Colon (tissue), 2 donors: ENCODE results near the gene SIRT2.
A peak's percentile ranks its signal among the peaks of the same experiment; 100 is the strongest.
"Not testable (repeated sequence)": the region's sequence is repeated elsewhere in the genome, so short reads cannot be mapped to it uniquely, and the experiment has no call there.

Experiments used
- FAIRE-seq: peaks from 2 replicates; lab custom pipeline; 2012; peaks lifted over from hg19 to GRCh38; lab: Jason Lieb, UNC
- donor health status: control.
- donor health status: control.

The SIRT2 gene

DNA sequence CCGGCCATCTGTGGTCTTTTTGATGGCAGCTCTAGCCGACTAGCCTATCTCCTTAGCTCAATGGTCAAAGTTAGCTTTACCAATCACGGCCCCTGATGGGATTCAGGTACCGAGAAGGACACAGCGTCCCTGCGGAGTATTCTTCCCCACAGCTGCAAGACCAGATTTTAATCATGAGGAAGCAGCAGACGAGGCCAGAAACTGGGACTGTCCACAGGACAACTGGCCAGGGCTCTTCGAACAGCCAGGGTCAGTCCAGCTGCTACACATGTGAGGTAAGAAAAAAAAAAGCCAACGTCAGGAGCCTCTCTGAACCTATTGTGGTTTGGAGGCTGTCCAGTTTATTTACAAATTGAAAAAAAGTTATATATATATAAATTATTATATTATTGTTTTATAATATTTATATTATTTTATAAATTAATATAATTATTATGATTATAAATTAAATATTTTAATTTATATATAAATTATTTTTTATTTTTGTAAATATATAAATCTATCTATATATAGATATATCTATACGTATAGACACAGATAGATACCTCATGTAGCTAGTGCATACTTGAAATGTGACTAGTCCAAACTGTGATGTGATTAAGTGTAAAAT, 32.1 kb downstream of the SIRT2 start:
- peak; percentile 66 for FAIRE-seq

GRCh38 chr19:38862321-38863059, 36.9 kb downstream of the SIRT2 start:
- no peak for FAIRE-seq

- peak; percentile 92 for FAIRE-seq
Observed at GRCh38 chr19:38861368-38861767, 38.0 kb downstream of the SIRT2 start.

DNA sequence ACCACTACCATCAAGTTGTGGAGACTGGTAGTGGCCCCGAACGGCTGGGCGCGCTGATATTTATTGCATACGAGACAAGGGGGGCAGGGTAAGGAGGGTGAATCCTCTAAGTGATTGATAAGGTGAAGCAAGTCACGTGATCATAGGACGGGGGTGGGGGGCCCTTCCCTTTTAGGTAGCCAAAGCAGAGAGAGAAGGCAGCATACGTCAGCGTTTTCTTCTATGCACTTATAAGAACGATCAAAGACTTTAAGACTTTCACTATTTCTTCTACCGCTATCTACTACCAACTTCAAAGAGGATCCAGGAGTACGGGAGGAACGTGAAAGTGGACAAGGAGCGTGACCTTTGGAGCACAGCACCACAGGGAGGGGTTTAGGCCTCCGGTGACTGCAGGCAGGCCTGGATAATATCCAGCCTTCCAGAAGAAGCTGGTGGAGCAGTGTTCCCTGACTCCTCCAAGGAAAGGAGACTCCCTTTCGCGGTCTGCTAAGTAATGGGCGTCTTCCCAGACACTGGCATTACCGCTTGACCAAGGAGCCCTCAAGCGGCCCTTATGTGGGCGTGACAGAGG, 39.7 kb downstream of the SIRT2 start:
- FAIRE-seq = not testable (repeated sequence)

DNA sequence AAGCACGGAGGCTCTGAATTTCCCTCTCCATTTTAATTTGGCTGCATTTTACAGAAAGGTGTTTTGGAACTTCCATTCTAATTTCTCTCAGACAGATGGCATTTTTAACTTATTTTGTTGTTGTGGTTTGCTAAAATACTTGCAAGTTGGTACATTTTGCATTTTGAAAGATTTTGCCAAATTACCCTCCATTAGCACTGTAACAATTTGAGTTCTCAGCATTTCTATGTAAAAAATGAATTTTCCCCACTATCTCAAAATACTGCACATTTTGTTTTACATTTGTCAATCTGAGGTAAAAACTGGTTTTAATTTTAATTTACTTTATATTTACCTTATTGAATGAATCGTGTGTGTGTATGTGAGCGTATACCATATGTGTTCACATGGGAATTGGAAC, 42.6 kb downstream of the SIRT2 start:
- FAIRE-seq = no peak

GRCh38 chr19:38855751-38856150, 43.7 kb downstream of the SIRT2 start:
- FAIRE-seq = not testable (repeated sequence)

DNA sequence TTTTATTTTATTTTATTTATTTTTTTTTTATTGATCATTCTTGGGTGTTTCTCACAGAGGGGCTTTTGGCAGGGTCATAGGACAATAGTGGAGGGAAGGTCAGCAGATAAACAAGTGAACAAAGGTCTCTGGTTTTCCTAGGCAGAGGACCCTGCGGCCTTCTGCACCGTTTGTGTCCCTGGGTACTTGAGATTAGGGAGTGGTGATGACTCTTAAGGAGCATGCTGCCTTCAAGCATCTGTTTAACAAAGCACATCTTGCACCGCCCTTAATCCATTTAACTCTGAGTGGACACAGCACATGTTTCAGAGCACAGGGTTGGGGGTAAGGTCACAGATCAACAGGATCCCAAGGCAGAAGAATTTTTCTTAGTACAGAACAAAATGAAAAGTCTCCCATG, 44.5 kb downstream of the SIRT2 start:
- FAIRE-seq = not testable (repeated sequence)

DNA sequence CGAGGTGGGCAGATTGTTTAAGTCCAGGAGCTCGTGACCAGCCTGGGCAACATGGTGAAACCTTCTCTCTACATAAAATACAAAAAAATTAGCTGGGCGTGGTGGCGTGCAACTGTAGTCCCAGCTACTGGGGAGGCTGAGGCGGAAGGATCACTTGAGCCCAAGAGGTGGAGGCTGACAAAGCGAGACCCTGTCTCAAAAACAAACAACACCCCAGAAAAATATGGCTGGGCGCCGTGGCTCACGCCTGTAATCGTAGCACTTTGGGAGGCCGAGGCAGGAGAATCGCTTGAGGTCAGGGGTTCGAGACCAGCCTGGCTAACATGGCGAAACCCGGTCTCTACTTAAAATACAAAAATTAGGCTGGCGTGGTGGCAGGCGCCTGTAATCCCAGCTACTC, 46.2 kb downstream of the SIRT2 start:
- no peak for FAIRE-seq

- no peak for FAIRE-seq
Observed at GRCh38 chr19:38852231-38853044, 47.0 kb downstream of the SIRT2 start.

DNA sequence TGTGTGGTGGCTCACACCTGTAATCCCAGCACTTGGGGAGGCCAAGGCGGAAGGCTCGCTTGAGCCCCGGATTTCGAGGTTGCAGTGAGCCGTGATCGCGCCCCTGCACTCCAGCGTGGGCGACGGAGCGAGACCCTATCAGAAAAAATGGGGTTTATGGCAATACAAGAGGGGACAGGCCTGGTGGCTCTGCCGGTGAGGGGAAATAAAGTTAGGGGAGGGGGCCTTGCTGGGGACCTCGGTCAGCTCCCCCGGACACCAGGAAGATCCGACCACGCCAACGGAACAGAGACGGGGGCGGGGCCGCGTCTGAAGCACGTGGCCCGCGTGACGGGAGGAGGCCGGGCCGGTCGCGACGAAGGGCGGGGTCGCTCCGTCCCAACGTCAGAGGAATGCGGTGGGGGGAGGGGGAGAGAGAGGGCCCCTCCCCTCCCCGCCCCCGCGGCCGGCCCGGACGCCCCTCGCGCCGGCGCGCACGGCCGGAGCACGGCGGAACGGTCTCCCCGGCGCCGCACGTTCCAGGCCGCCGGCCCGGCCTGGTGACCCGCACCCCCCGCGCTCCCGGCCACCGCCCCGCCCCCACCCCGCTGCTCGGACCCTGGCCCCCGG, 47.7 kb downstream of the SIRT2 start:
- no peak for FAIRE-seq

DNA sequence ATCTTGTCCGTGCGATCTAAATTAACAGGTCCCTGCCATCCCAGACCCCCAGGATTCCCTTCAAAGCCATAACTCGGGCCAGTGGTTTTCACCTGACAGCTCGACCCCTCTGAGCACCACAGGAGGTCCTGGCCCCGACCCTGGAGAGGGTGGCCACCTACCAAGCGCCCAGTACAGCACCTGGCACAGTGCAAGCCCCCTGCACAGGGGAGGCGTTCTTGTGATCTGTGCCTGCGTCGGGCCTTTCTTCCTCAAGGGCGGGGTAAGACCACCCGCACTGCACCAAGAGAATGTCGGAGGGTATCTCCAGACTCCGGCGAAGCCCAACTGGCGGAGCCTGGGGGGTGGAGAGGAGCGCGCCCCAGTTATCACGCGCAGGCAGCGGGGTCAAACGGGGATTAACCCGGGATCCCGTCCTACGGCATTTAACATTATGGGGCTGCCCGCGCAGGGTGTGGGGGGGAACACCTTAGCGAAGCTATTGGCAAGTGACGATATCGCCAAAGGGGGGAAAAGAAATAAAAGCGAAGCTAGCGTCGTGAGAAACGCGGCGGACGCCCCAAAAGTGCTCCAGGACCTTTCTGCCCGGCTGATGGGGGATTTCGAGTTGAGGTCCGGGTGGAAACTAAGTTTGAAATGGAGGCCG, 48.3 kb downstream of the SIRT2 start:
- FAIRE-seq = no peak

DNA sequence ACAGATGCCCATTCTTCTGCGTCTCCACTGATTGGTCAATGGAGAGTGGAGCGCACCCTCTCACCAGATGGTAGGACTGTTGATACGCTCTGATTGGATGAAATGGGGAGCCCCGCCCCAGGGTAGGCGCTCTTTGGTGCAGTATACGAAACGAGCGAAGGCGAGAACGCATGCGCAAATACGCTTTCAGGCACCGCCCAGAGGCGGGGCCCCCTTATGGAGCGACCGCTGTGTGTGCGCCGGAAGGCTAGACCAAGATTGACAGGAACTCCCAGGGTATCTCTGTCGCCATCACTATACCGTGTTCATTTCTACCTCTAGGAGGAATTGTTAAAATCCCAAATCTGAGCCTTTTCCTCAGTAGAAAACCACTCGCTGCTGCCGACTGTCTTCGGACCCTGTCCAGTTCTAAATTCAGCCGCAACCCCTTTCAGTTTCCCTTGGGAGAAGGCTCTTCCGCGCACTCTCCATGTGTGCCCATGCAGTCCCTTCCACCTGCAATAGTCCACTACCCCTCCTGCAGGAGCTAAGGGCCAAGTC, 48.9 kb downstream of the SIRT2 start:
- FAIRE-seq = peak; percentile 98

DNA sequence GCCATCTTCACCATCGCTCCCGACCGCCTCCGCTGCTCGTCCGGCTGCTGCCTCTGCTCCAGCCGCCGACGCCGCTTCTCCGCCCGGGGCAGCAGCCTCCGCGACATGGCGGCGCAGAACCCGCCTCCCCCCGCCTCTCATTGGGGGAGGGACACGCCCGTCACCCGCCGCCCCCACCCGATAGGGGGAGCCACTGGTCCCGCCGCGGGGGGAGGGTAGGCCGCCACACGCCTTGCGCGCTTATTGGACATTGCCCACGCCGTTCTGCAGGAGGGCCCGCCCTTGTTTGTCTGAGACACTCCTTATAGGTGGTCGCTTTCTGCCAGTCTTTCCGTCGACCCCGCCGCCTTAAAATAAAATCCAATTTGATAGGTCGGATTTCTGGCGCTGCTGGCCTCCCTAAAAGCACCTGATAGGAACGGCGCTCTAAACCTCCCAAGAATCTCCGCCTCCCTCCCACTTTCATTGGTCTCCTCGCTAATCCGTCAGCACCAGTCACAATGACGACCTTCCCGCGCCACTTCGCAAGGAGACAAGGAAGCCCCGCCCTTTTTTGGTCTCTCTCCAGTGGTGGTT, 49.5 kb downstream of the SIRT2 start, which contains the start of gene HNRNPL:
Gene HNRNPL (minus strand): TSS at position 127 of the 576 bp plus-strand sequence. CDS start 20 bp downstream, at position 107.
- FAIRE-seq = no peak

DNA sequence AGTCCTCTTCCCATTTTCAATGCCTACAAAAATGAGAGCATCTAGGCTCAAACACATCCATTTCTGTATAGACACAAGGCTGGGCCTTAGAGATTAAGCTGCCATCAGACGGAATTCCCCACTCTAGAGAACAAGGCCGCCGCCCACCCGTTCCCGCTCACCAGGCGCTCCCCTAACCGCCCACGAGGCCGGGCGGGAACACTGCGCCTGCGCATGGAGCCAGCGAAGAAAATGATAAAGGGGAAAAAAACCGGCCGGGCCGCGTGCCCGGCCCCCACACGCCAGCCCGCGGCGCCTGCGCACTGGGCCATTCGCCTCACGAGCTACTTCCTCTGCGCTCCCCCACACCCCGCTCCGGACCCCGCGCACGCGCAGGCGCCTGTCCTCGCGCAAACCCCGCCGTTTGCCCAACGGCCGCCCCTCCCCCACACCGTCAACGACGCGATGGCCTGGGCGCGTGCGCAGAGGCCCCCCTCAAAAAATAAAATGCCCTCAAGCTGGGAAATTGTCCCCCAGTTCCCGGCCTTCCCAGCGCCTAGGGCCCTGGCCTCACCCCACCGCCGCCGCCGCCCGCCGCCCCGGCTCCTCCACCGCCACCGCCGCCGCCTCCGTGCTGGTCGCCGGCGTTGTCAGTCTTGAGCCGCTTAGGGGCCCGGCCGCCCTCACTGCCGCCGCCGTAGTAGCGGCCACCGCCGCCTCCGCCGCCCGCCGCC, 50.1 kb downstream of the SIRT2 start:
- FAIRE-seq = no peak

GRCh38 chr19:38848299-38849146, 50.9 kb downstream of the SIRT2 start:
- FAIRE-seq = no peak

DNA sequence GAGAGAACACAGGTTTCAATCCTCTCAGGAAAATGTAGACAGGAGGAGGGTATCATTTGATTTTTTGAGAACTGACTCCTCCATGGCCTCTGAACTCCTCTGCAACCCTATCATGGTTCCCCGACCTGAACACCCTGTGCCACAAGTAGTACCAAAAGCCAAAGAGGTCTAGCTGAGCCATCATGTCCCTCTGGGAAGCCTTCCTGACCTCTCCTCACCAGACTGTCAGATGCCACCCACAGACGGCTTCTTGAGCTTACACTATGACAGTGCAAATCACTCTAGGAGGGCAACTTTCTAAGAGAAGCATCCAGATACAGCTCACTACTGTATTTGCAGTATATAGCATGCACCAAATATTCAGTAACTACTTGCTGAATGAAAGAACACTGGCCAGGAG, 53.3 kb downstream of the SIRT2 start:
- FAIRE-seq = no peak

DNA sequence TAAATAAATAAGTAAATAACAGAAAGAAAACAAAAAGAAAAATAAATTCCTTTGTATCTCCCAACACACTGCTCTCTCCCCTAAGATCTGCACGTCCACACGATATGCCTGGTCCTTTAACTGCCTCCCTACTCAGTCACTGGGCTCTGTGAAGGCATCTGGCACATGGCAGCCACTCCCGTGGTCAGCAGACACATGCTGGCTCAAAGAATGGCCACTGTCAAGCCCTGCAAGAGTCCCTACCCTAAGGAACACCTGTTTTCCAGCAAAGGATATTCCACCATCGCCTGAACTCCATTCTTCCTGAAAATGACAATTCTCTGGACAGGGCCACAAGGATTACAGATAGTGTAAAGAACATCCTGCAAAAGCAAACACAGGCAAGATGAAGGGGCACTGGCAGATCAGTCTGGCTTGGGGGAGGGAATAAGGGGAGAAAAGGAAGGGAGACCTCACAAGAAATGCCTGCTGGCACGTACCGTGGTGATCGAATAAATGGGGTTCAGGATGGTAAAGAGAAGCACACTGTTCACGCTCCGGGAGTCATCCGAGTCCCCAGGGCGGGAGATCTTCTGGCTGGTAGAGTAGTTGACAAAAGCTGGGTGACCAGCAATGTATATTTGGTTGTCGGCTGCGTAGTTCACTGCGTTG, 53.9 kb downstream of the SIRT2 start:
- FAIRE-seq = no peak

DNA sequence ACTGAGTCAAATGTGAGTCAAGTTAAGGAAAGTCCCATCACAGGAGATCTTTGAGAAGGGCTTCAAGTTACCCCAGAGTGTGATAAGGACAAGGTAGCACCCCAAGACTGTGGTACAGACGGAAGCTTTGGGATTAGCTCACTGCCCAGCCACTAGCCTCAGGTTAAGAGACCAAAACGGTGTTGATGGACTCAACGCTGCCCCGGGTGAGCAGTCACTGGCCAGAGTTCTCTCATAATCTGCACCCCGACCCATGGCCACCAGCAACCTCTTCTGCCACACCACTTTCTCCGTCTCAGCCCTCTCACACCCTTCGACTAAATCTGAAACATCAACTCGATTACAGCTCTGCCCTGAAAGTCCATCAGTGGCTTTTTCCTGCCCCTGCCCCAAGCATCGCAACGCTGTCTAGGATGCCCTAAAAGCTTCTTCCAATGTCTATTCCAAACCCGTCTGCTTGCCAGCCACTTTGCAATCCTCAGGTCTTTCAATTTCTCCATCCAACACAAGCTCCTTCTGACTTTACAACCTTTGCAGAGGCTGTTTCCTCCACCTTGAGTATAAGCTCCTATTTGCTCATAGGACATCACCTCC, 55.2 kb downstream of the SIRT2 start:
- no peak for FAIRE-seq
